ENCODE data around the gene GLRX3.

GLRX3 gene

DNA sequence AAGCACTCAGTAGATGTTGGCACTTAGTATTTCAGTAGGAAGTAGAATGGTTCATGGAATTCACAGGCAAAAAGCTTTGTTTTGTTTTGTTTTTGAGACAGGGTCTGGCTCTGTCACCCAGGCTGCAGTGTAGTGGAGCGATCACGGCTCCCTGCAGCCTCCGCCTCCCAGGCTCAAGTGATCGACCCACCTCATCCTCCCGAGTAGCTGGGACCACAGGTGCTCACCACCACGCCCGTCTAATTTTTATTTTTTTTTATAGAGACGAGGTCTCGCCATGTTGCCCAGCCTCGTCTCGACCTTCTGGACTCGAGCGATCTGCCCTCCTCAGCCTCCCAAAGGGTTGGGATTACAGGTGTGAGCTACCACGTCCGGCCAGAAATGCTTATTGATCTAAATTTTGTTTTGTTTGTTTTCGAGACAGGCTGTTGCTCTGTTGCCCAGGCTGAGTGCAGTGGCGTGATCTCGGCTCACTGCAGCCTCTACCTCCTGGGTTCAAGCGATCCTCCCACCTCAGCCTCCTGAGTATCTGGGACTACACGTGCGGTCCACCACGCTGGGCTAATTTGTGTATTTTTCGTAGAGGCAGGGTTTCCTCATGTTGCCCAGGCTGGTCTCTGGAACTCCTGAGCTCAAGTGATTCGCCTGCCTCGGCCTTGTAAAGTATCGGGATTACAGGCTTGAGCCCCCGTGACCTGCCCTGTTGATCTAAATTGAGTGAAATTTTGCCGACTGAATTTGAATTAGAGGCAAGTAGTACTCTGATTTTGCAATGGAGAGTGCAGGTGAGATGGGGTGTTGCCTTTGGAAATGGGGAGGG is 1.7 kb downstream of the GLRX3 start:
- no peak for DNase-seq (ENCODE audit: low read depth, low spot score)

DNA sequence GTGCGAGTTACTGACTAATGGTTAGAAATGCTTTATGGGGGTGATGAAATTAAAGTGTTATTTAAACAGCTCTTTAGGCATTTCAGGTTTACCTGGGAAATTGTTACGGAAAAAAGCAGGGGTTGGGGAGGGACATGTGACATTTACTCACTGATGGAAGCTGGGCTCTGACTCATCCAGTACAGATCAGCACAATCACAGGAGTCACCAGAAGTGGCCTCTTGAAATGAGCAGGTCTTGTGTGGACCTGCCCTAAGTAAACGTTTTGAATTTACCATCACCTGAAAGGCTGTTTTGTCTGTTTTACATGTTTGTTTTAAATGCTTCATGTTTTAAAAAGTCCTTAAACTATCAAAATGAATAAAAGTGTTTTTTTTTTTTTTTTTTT is 2.3 kb downstream of the GLRX3 start:
- DNase-seq (ENCODE audit: low read depth, low spot score): peak; percentile 51

DNA sequence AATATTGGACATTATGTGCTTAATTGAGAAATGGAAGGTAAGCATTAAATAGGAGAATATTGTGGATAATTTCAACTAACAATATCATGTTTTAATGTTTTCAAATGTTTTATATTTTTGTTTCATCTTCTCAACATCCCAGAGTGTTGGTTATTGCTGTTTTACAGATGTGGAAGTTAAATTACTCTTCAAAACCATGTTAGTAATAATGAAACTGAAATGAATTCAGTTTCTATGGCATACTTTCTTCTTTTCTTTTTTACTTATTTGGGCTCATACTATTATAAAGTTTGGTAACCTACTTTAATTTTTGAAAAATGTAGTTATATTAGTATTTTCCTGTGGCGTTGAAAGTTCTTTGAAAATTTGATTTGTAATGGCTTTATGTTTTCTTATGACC is 4.2 kb downstream of the GLRX3 start:
- DNase-seq (ENCODE audit: low read depth, low spot score): no peak

DNA sequence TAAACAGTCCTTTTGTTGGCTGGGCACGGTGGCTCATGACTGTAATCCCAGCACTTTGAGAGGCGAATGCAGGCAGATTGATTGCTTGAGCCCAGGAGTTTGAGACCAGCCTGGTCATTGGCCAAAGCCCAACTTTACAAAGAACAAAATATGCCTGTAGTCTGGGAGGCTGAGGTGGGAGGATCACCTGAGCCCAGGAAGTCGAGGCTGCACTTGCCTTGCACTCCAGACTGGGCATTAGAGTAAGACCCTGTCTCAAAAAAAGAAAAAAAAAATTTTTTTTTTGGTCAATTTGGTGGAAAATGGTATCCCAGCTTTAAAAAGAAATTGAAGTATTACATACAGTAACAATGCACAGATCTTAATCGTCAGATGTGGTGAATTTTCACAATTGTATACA is 4.8 kb downstream of the GLRX3 start:
- no peak for DNase-seq (ENCODE audit: low read depth, low spot score)

DNA sequence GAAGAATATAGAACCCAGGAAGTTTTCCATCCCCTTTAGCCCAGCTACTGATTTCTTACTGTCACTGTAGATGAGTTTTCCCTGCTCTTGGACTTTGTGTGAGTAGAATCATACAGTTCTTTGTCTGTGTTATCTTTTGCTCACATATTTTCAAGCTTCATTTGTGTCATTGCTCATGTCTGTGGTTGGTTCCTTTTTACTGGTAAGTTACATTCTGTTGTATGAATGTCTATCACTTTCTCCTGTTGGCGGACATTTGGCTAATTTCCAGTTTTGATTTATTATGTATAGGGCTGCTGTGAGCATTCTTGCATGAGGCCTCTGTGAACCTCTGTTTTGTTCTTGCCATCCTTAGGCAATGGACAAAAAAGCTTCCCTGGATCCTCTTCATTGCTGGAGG is 5.3 kb downstream of the GLRX3 start:
- peak; percentile 42 for DNase-seq (ENCODE audit: low read depth, low spot score)

DNA sequence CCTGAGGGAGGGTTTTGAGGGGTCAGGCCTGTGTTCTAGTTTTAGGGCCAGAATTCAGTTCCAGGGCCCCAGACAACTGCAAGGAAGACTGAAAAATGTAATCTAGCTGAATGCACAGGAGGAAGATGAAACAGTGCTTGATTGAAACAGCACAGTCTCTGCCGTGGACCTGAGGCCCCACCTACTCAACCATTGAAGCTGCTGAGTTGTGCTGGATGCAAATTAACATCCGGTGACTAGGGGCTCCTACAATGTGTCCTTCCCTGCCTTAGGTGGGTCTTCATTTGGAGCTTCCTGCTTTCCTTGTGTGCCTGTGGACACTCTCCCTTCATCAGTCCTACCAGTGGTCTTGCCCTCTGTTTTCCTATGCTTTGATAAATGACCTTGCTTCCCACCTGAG is 5.7 kb downstream of the GLRX3 start:
- no peak for DNase-seq (ENCODE audit: low read depth, low spot score)

DNA sequence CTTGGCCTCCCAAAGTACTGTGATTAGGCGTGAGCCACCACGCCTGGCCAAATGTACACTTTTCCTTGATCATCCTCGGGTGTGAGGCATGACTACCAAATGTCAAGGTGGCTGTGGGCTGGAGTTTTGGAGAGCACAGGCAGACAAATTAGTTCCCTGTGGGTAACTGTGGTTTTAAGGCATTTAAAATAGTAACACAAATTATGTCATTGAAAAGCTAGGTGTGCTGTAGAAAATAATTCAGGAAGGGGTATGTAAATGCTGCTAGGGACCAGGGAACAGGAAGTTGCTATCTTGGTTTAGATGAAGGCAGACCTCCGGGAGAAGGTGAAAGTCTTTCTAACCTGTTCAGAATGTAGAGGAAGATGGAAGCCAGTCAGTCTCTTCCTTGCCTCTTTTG is 9.9 kb downstream of the GLRX3 start:
- DNase-seq (ENCODE audit: low read depth, low spot score): no peak

DNA sequence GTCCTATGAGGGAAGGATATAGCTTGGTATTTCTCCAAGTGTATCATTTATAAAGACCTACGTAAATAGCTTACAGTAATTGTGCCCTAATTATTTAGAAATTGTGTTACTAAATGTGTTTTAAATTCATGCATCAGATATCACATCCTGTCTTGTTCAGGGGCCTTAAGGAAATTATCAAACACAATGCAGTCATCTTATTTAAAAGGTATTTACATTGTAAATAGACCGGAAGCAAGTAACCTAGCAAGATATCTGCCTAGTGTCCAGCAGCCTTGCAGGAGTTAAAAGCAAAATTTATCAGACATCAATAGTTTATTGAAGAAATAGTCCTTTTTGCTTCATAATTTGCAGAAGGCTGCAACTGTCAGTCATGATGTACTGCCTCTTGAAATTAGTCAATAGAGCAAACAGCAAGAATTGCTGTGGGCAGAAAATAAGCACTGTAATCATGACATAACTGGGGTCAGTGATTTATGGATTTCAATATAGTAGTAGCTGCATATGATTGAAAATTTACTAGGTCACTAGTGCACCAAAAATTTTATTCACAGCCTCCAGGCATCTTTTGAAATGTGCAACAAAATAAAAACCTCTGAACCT is 23.1 kb downstream of the GLRX3 start:
- no peak for DNase-seq (ENCODE audit: low read depth, low spot score)

DNA sequence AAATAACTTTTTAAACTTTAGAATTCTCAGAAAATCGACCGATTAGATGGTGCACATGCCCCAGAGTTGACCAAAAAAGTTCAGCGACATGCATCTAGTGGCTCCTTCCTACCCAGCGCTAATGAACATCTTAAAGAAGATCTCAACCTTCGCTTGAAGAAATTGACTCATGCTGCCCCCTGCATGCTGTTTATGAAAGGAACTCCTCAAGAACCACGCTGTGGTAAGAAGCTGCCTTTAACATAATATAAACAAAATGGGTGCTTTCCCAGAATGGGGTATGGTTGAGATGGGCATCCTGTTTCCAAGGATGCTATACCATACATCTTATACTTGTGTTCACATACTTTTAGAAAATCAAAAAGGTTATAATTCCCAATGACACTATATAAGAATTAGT is 24.6 kb downstream of the GLRX3 start:
- DNase-seq (ENCODE audit: low read depth, low spot score): no peak

DNA sequence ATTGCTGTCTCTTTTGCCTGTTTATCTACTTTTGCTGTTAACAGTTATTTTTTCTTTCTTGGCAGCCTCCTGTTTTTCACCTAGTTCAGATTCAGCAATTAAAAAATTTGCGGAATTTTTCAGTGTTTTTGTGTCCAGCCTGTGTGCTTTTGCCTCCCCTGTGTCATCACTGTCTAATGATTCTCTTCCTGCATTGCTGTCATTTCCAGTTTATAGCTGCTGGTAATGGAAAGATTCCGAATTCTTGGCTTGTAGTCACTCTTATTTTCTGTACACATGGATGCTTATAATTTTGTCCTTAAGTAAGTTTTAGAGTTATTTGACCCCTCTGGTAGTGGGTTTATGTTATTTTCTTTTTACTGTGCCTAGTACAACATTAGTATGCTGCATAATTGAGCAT is 25.1 kb downstream of the GLRX3 start:
- no peak for DNase-seq (ENCODE audit: low read depth, low spot score)

DNA sequence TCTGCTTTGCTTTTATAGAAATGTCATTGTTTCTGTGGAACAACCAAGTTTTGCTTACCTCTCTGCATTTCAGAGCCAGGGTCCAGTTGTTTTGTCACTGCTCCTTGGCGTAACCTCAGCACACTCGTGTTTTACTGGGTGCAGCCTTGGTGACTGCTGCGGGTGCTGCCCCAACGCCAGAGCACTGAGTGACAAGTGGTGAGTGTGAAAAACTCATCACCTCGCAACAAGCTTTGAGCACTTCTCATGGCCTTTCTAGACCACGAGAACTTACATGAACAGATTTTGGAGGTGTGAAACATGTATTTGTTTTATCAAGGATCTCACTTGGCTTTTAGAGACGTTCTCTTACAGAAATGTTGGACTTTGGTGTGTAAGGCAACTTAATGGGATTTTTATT is 31.0 kb downstream of the GLRX3 start:
- no peak for DNase-seq (ENCODE audit: low read depth, low spot score)

DNA sequence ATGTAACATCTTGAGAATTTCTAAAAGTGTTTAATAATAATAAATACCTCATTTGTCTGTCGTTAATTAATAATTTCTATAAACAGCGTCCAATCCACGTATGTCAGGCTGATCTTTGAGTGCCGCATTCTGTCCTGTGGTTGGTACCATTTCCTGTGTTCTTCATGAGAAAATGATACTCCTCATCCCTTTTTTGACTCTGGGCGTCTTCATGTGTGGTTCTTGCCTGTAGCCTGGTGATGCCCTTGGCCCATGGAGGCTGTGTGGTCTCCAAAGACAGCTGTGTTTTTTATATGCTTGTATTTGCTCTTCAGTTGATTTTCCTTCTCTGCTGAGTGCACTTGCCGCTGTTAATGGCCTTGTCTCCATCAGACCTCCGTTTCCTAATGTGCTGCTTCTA is 31.5 kb downstream of the GLRX3 start:
- DNase-seq (ENCODE audit: low read depth, low spot score): no peak

DNA sequence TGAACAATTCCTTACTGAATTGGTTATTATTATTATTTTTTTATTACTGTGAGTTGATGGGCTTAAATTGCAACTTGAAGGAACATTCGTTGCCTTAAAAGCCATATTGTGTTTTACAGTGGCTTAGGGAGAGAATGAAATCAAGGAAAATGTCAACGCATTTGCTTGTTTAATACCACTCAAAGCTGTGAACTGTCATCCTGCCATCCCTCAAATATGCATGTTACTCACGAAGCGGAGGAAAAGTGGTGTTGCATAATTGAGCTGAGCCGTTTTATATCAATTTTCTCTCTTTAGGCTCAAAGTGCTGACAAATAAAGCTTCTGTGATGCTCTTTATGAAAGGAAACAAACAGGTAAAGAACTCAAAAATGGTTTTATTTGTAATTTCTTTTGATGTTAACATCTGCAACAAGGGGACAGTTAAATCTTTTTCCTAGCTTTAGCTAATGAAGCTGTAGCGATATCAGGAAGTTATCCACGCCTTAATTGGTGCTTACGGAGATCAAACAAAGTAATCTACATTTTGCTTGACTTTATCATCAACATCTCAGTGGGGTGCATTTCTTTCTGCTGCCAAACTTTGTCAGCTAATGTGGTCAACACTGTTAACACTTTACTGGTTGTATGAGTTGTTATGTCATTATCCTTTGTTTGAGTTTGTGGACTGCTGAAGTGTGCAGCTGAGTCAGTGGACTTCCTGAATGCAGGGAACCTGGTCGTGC is 33.1 kb downstream of the GLRX3 start:
- DNase-seq (ENCODE audit: low read depth, low spot score): peak; percentile 84

DNA sequence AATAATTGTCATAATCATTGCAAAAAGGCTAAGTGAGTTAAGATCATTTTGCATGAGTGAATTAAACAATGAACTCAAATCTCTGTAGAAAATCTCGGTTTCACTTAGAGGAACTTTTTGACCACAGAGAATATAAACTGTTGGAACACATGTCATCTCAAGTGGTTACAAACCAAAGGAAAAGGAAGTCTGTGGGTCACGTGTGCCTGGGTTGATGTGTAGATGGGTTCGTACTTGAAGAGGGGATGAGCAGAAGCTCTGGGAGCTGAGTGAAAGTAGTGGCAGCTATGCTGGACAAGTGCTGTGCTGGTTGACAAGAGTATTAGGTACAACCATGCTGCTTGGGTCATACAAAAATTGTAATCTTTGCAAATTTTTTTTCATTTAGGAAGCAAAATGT is 35.0 kb downstream of the GLRX3 start:
- no peak for DNase-seq (ENCODE audit: low read depth, low spot score)

DNA sequence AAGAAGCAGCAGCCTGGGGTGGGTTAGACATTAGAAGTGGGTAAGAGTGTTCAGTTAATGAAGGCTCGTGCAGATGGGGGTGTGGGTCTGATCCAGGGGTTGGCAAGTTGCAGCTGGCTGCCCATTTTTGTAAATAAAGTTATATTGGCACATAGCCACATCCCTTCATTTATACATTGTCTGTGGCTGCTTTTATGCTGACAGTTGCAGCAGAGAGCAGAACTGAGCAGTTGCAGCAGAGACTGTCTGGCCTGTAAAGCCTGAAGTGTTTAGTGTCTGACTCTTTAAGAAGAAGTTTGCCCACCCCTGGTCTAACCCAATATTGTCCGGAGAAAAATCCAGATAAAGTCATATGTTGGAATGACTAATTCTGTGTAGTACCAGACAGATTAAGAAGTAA is 38.1 kb downstream of the GLRX3 start:
- no peak for DNase-seq (ENCODE audit: low read depth, low spot score)

DNA sequence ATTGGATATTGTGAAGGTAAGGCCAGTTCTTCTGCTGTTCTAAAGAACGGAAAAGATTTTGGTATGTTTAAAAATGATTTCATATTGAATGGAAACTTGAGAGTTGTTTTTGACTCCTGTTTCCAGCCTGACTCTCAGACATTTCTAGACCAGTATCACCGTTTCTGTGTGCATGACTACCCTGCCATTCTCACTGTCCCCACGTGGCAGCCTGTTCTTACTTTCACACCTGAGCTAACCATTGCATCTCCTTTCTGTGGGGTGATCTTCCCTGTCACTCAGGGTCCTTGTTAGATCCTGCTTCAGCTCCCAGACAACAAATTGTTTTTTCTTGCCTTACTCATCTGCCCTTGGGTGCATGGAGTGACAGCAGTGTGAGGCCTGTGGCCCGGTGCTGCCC is 38.9 kb downstream of the GLRX3 start:
- no peak for DNase-seq (ENCODE audit: low read depth, low spot score)

DNA sequence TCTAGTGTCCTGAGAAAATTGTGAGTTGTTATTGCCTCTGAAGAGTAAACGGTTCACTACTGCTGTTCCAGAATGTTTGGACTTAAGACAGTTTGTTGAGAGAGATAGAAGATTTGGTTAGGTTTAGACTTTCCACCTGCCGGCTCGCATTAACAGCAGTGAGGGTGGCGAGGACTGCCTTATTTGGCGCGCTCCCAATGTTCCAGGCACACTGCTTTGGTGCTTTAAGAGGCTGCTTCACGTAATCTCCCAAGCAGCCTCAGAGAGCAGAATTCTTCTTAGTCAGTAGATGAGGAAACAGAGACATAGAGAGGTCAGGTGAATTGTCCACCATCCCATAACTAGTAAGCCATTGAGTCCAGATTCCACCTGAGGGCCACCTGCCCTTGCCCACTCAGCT is 41.1 kb downstream of the GLRX3 start:
- DNase-seq (ENCODE audit: low read depth, low spot score): no peak

DNA sequence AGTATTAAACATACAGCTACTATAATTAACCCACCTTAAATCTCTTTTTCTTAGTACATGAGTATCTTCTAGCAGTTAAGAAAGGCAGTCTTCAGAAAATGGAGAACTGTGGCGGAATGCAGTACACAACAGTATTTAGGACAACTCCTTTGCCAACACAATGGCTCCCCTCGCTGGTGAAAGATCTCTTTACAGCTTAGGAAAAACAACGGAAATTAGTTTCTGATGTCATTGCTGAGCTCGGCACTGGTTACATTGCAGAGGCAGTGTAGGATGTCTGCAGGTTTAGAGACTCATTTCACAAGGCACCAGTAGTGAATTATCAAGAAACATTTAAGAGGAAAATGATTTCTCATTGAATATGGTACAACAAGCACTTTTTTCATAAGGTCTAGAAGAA is 43.4 kb downstream of the GLRX3 start:
- peak; percentile 83 for DNase-seq (ENCODE audit: low read depth, low spot score)

DNA sequence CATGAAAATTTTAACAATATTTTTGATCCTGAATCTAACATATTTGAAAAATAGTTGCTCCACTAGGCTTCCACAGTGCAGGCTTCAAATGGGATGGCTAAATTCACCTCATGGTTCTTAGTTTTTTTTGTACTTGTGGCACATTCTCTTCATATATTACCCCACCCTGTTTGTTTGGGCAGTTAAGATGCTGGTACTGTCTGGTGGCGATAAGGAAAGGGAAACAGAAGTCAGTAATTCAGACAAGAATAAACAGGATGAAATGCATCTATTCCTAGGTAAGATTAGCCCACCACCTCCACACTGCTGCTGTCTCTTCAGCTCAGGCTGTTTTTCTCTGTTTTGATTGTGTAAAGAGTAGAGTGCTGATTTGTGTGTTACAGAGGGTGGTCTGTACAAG is 44.2 kb downstream of the GLRX3 start:
- DNase-seq (ENCODE audit: low read depth, low spot score): no peak

DNA sequence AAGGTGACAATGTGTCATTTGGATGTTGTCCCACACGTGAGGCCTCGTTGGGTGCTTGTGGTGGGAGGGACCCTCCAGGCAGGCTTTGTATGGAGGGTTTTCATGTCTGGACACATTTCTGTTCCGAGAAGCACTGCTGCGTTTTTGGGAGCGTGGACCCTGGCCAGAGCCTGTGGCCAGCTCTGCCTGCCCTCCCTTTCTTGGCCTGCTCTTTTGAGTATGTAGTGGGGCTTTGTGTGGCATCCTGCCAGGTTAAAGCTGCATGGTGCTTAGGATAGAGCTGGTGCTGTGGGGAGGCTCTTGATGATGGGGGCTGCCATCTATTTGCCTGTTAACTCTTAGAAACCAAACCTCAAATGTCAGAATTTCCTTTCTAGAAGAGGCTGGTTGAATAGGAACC is 45.7 kb downstream of the GLRX3 start:
- DNase-seq (ENCODE audit: low read depth, low spot score): no peak

DNA sequence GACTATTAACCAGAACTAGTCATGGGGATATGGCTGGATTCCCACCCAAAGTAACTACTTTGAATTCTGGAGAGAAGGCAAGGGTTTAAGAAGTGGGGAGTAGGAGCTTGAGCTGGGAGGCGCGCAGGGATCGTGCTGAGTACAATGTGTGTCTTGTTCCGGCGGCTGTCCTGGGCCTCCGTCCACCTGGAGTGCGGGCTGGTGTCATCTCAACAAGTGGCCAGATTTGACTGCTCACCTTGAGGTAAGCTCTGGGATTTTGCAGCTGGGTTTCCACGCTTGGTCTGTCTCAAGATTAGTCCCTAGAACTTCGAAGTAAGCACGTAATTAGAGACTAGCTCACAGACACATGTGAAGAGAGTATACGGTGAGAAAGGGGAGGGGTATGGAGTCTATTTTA is 49.4 kb downstream of the GLRX3 start:
- DNase-seq (ENCODE audit: low read depth, low spot score): no peak

DNA sequence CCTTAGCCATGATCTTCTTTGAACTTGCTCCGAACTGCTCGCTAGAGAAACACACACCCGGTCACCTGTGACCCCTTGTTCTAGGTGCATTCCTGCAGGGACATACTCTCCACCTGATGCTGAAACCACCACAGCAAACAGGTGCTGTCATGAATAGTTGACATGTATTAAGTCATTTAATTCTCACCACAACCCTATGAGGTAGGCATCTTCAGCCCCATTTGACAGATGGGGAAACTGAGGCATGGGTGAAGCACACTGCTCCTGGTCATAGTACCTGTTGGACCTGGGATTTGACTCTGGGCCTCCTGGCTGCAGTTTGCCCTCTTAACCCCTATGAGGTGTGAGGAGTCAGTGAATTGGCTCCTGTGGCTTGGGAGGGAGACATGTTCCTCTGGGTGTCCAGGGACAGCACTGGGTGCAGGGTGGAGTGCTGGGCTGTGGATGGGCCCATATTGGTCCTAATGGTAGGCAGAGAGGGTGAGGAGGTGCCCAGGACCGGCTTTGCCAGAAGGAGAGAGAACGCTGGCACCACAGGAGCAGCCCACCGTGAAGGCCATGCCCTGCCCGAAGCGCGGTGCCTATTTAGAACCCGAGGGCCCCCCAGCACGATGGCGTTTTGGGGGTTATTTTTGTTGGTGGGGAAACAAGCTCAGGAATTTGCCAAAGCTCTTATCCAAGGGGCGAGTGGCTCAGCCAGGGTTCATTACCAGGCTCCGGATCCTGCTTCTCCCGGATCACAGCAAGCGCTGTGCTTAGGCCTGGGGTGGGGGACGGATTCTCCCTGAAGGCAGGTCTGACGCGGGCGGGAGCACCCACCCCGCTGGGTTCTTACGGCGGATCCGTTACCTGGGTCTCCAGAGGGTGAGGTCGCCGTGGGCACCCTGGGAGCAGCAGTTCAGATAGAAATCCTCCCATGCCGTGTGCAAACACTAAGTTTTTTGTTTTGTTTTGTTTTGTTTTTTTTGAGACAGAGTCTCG is 52.3 kb downstream of the GLRX3 start:
- DNase-seq (ENCODE audit: low read depth, low spot score): no peak
